Gastroesophageal sphincter (tissue), 4 donors: Measurements from ENCODE around the gene CIAO2A. TPM values are rescaled to one million over a fixed set of nuclear protein-coding genes. Genes with fewer than 3 reads are reported as not detected.

Experiments
- ATAC-seq: fragments of 150-250 bp; one replicate; pipeline ENCODE4 v1.9.1; 2016; ENCODE audit warnings: mild to moderate bottlenecking, moderate library complexity
- H3K27ac ChIP-seq, 4 donors: fragments of 200-600 bp; sonication (generic) in 3 of 4; 1 replicate in 3 of 4; 2 replicates in 1 of 4; pipeline ENCODE4 v1.5.1; 2016 to 2019
- H3K27me3 ChIP-seq: fragments of 200-600 bp; sonication (generic); one replicate; pipeline ENCODE4 v1.5.1; 2019
- H3K36me3 ChIP-seq, 2 donors: fragments of 200-600 bp; sonication (generic); one replicate each; pipeline ENCODE4 v1.5.1; 2019; ENCODE audit warnings: control low read depth in 1 of 2
- H3K4me1 ChIP-seq, 3 donors: fragments of 200-600 bp; sonication (generic); 1 replicate in 2 of 3; 2 replicates in 1 of 3; pipeline ENCODE4 v1.5.1; 2016 to 2019; ENCODE audit warnings: control low read depth in 2 of 3
- H3K4me3 ChIP-seq, 2 donors: fragments of 200-600 bp; sonication (generic); one replicate each; pipeline ENCODE4 v1.5.1; 2019; ENCODE audit warnings: mild to moderate bottlenecking in 1 of 2, moderate library complexity in 1 of 2
- H3K9me3 ChIP-seq, 3 donors: fragments of 200-600 bp; sonication (generic); one replicate each; pipeline ENCODE4 v1.5.1; 2017 to 2019; ENCODE audit warnings: control low read depth in 2 of 3
- CTCF ChIP-seq, 4 experiments: fragments of 200-600 bp in 2 of 4; fragments of 450-650 bp in 2 of 4; sonication (generic) in 1 of 4; IDR thresholded peaks; one replicate each; pipeline ENCODE4 v1.5.1; 2017 to 2019; ENCODE audit warnings: antibody characterized with exemption in 4 of 4, mild to moderate bottlenecking in 2 of 4, moderate library complexity in 2 of 4
- EP300 ChIP-seq: sonication (generic); formaldehyde crosslinking; IDR thresholded peaks from one replicate; pipeline ENCODE4 v1.6.1; 2017; ENCODE audit warnings: antibody characterized with exemption, mild to moderate bottlenecking
- POLR2A ChIP-seq, 2 donors: fragments of 450-650 bp; IDR thresholded peaks; one replicate each; pipeline ENCODE4 v1.6.1; 2017; ENCODE audit warnings: antibody characterized with exemption in 2 of 2, mild to moderate bottlenecking in 2 of 2, moderate library complexity in 1 of 2
- POLR2AphosphoS5 ChIP-seq: sonication (generic); formaldehyde crosslinking; IDR thresholded peaks from one replicate; pipeline ENCODE4 v1.6.1; 2017; ENCODE audit warnings: antibody characterized with exemption
- WGBS, 2 donors: methylation state at CpG; one replicate each; pipeline ENCODE4 v1.1.5; 2018; ENCODE audit warnings: low coverage in 1 of 2; 5-methylcytosine and 5-hydroxymethylcytosine counted together
- total RNA-seq, 4 donors: library from RNA; depleted of rRNA; stranded (reverse); fragments of >200 nt; gene quantifications; one replicate each; pipeline ENCODE4 v1.1.0, GENCODE V29; 2016

The CIAO2A gene
- total RNA-seq, 4 donors from 2014 or later, result 11.7 to 34.0 (median 27.8) TPM

GRCh38 chr15:64137226-64137833 lies 43.7 kb upstream of the CIAO2A start:
- no peak overlapping the region for H3K4me3 ChIP-seq
- H3K27me3 ChIP-seq, result no peaks in the 10 kb centered on the region
- no peak overlapping the region for H3K27ac ChIP-seq
- TF ChIP-seq EP300 (no peak), POLR2A (IDR thresholded peaks at IDR 0.05) (no peak), CTCF (IDR thresholded peaks at IDR 0.05) (no peak), POLR2AphosphoS5 (no peak)
- WGBS, 2 donors, result 72% methylated on average over 4 of the region's 8 CpGs; no CpG with 5 or more reads in 1 of the 2 donors
- H3K36me3 ChIP-seq, result peaks cover 0 to 89% of the 10 kb centered on the region in 2 donors
- no peaks in the 10 kb centered on the region for H3K9me3 ChIP-seq
- no peaks in the 10 kb centered on the region for H3K4me1 ChIP-seq
- ATAC-seq, result no peak

- no peaks in the 10 kb centered on the region for H3K27me3 ChIP-seq
- no peaks in the 10 kb centered on the region for H3K9me3 ChIP-seq
- TF ChIP-seq EP300 (no peak), POLR2AphosphoS5 (no peak), POLR2A (IDR thresholded peaks at IDR 0.05) (no peak), CTCF (IDR thresholded peaks at IDR 0.05) (no peak)
- H3K36me3 ChIP-seq, result peaks cover 0 to 89% of the 10 kb centered on the region in 2 donors
- WGBS, 2 donors, result 84 to 93% methylated on average over 4 to 7 of the region's 7 CpGs
- no peak overlapping the region for H3K4me3 ChIP-seq
- ATAC-seq, result no peak
- no peak overlapping the region for H3K27ac ChIP-seq
- no peaks in the 10 kb centered on the region for H3K4me1 ChIP-seq
These were observed 42.7 kb upstream of the CIAO2A start for GRCh38 chr15:64136347-64136746.

- no peaks in the 10 kb centered on the region for H3K9me3 ChIP-seq
- H3K27me3 ChIP-seq, result no peaks in the 10 kb centered on the region
- no peak for ATAC-seq
- no peak overlapping the region for H3K27ac ChIP-seq
- TF ChIP-seq EP300 (no peak), CTCF (IDR thresholded peaks at IDR 0.05) (no peak), POLR2A (IDR thresholded peaks at IDR 0.05) (no peak), POLR2AphosphoS5 (no peak)
- no peaks in the 10 kb centered on the region for H3K4me1 ChIP-seq
- WGBS, 2 donors, result no CpG with 5 or more reads among the region's 9 CpGs
- H3K36me3 ChIP-seq, result peaks cover 0 to 96% of the 10 kb centered on the region in 2 donors
- H3K4me3 ChIP-seq, result no peak overlapping the region
These were observed 40.7 kb upstream of the CIAO2A start for GRCh38 chr15:64134345-64134829.

GRCh38 chr15:64133623-64134344 lies 40.1 kb upstream of the CIAO2A start:
- ATAC-seq, result no peak
- Histone ChIP-seq H3K27ac (no peak overlapping the region), H3K4me1 (no peaks in the 10 kb centered on the region), H3K27me3 (no peaks in the 10 kb centered on the region), H3K9me3 (no peaks in the 10 kb centered on the region), H3K4me3 (no peak overlapping the region), H3K36me3 (peaks cover 0 to 100% of the 10 kb centered on the region in 2 donors)
- 100% methylated on average over 1 of the region's 10 CpGs; no CpG with 5 or more reads in 1 of the 2 donors for WGBS, 2 donors
- no peak for TF ChIP-seq POLR2A (IDR thresholded peaks at IDR 0.05)
- no peak for TF ChIP-seq CTCF (IDR thresholded peaks at IDR 0.05)
- TF ChIP-seq EP300, result no peak
- TF ChIP-seq POLR2AphosphoS5, result no peak
